Lung microvascular endothelial cell (primary cell): ENCODE data around the gene CFAP69. TPM values are rescaled to one million over a fixed set of nuclear protein-coding genes. Genes with fewer than 3 reads are reported as not detected.

Experiments
- DNase-seq, 2 donors: peaks; one replicate each; pipeline versions ENCODE4 v3.0.0 to v3.0.0-alpha.2; 2010; ENCODE audit warnings: low read depth in 2 of 2
- total RNA-seq: library from RNA; depleted of rRNA; stranded (reverse); fragments of >200 nt; gene quantifications from 2 replicates; pipeline ENCODE4 v1.2.1, GENCODE V29; 2014

CFAP69 gene
- total RNA-seq, result 0.40 and 0.44 TPM in 2 replicates

GRCh38 chr7:90244909-90245851 lies at the start of gene CFAP69:
Gene CFAP69, plus strand, starts transcription at chr7:90245174. Its CDS starts 251 bp downstream, at chr7:90245425.
- DNase-seq, result peak; percentile 89 to 90

- DNase-seq, result no peak
Observed at GRCh38 chr7:90201500-90202195, 43.3 kb upstream of the CFAP69 start.

GRCh38 chr7:90207956-90208355 lies 37.0 kb upstream of the CFAP69 start:
- DNase-seq, result no peak

- no peak for DNase-seq
Observed at GRCh38 chr7:90209776-90210175, 35.2 kb upstream of the CFAP69 start.

GRCh38 chr7:90210475-90210874 lies 34.5 kb upstream of the CFAP69 start:
- DNase-seq, result no peak

- peak in 1 of 2 donors; percentile 44 for DNase-seq
Observed at GRCh38 chr7:90210981-90211380, 34.0 kb upstream of the CFAP69 start.

DNA sequence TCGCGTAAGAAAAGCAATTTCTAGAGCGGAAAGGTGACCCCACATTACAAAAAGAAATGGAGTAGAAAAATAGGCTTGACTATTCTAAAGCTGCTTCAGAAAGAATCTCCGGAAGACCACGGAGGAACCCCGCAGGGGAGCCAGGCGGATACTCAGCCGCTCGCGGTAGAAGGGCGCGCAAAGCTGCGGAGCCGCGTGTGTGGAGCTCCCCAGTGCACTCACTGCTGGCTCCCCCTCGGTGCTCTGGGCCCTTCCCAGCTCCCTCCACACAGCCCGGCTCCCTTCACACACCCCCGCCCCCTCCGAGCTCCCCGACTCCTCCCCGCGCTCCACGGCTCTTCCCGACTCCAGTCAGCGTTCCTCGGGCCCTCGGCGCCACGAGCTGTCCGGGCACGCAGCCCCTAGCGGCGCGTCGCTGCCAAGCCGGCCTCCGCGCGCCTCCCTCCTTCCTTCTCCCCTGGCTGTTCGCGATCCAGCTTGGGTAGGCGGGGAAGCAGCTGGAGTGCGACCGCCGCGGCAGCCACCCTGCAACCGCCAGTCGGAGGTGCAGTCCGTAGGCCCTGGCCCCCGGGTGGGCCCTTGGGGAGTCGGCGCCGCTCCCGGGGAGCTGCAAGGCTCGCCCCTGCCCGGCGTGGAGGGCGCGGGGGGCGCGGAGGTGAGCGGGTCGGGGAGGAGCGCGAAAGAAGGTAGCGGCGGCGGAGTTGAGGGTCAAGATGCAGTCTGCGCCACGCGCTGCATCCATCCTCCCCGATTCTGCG lies 33.4 kb upstream of the CFAP69 start, which contains the start of gene STEAP2:
Gene STEAP2 (plus strand): TSS at position 350 of the 758 bp plus-strand sequence. CDS start 13,343 bp downstream, outside the sequence.
- DNase-seq, result peak; percentile 91 to 94

DNA sequence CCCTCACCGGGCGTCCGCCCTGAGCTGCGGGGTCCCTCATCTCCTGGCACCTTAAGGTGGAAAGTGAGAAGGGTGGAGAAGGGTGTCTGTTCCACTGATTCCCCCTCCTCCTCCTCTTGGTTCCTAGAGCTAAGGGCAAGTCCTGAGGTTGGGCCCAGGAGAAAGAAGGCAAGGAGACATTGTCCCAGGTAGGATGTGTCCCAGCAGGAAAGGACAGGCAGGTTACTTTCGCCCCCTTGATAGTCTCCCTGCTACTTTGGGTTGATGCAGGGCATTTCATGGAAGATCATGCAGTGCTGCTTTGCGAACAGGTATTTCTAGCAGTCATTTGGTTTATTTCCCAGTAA lies 32.9 kb upstream of the CFAP69 start:
- peak in 1 of 2 donors; percentile 5 for DNase-seq

- DNase-seq, result no peak
Observed at GRCh38 chr7:90213521-90213920, 31.5 kb upstream of the CFAP69 start.

- no peak for DNase-seq
Observed at GRCh38 chr7:90216080-90216674, 28.8 kb upstream of the CFAP69 start.

- no peak for DNase-seq
Observed at GRCh38 chr7:90216771-90217170, 28.2 kb upstream of the CFAP69 start.

DNA sequence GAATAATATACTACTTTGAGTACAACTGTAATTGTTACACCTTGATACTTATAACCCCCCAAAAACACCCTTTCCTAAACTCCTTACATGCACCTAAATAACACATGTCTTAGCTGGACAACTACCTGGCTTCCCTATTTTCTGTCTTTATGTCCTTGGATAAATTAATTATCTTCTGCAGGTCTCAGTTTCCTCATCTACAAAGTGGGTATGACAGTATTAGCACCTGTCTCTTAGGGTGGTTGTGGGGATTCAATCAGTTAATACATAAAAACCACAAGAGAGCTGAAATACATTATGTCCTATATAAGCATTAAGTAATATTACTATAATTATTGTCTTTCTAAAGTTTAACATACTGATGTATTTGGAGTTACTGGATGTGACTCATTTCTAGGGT lies 22.6 kb upstream of the CFAP69 start:
- DNase-seq, result no peak

- peak in 1 of 2 donors; percentile 64 for DNase-seq
Observed at GRCh38 chr7:90222811-90223725, 21.9 kb upstream of the CFAP69 start.

DNA sequence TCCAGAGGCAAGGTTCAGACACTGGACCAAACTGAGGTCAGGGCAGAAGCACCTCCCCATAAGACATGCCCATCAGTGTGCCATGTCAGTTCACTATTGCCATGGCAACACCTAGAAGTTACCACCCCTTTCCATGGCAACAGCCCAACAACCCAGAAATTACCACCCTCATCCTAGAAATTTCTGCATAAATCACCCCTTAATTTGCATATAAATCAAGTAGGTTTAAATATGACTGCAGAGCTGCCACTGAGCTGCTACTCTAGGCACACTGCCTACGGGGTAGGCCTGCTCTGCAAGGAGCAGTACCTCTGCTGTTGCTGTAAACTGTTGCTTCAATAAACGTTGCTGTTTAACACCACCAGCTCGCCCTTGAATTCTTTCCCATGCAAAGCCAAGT lies 20.8 kb upstream of the CFAP69 start:
- DNase-seq, result no peak

DNA sequence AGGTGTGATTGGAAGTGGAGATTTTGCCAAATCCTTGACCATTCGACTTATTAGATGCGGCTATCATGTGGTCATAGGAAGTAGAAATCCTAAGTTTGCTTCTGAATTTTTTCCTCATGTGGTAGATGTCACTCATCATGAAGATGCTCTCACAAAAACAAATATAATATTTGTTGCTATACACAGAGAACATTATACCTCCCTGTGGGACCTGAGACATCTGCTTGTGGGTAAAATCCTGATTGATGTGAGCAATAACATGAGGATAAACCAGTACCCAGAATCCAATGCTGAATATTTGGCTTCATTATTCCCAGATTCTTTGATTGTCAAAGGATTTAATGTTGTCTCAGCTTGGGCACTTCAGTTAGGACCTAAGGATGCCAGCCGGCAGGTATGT lies 19.8 kb upstream of the CFAP69 start:
- no peak for DNase-seq

- DNase-seq, result no peak
Observed at GRCh38 chr7:90225601-90226000, 19.4 kb upstream of the CFAP69 start.

DNA sequence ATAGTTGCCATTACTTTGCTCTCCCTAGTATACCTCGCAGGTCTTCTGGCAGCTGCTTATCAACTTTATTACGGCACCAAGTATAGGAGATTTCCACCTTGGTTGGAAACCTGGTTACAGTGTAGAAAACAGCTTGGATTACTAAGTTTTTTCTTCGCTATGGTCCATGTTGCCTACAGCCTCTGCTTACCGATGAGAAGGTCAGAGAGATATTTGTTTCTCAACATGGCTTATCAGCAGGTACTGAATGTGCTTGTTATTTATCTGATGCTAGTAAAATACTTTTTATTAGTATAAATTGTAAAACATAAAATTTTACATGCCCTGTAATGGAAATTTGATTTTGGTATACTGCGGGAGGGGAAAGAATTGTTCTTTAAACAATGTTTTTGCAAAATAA lies 17.7 kb upstream of the CFAP69 start:
- DNase-seq, result no peak

DNA sequence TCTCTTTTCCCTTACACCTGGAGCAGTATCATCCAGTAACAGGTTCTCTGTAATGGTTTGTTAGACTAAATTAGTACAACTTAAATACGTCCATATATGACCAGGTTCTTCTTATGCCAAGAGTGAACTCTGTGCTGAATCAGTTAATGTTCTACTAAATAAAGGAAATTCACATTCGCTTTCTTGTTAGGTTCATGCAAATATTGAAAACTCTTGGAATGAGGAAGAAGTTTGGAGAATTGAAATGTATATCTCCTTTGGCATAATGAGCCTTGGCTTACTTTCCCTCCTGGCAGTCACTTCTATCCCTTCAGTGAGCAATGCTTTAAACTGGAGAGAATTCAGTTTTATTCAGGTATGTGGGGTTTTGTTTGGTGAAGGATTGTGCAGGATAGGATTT lies 15.3 kb upstream of the CFAP69 start:
- no peak for DNase-seq

- DNase-seq, result no peak
Observed at GRCh38 chr7:90230834-90231233, 14.1 kb upstream of the CFAP69 start.

- DNase-seq, result no peak
Observed at GRCh38 chr7:90231304-90231703, 13.7 kb upstream of the CFAP69 start.
